Kidney epithelial cell (primary cell): ENCODE results near the gene CHM. TPM values are rescaled to one million over a fixed set of nuclear protein-coding genes. Genes with fewer than 3 reads are reported as not detected.
"Not testable (repeated sequence)": the region's sequence is repeated elsewhere in the genome, so short reads cannot be mapped to it uniquely, and the experiment has no call there.

Experiments used
- DNase-seq: peaks from one replicate; pipeline ENCODE4 v3.0.0-alpha.2; 2010; ENCODE audit warnings: low read depth
- H3K27me3 ChIP-seq: 2 replicates; pipeline ENCODE4 v1.6.0; 2011; ENCODE audit warnings: low read length; ENCODE audit not compliant: control insufficient read depth, insufficient read depth
- H3K36me3 ChIP-seq: 2 replicates; pipeline ENCODE4 v1.5.1; 2011; ENCODE audit warnings: low read length; ENCODE audit not compliant: control insufficient read depth, insufficient read depth
- H3K4me3 ChIP-seq: 2 replicates; pipeline ENCODE4 v1.5.1; 2011; ENCODE audit warnings: low read depth, mild to moderate bottlenecking, control low read depth, low read length
- total RNA-seq: library from RNA; depleted of rRNA; stranded (reverse); fragments of >200 nt; gene quantifications from 2 replicates; pipeline ENCODE4 v1.2.3, GENCODE V29; 2015
- TF ChIP-seq, protein P1 (sequence below): IDR thresholded peaks from 2 replicates; pipeline ENCODE4 v1.5.1; 2011; ENCODE audit warnings: mild to moderate bottlenecking, moderate library complexity, low read length, control low read depth, inconsistent platforms; ENCODE audit not compliant: insufficient read depth, poor library complexity, severe bottlenecking

CHM gene
- total RNA-seq, 1 donor from 2014 or later = 24.8 TPM

DNA sequence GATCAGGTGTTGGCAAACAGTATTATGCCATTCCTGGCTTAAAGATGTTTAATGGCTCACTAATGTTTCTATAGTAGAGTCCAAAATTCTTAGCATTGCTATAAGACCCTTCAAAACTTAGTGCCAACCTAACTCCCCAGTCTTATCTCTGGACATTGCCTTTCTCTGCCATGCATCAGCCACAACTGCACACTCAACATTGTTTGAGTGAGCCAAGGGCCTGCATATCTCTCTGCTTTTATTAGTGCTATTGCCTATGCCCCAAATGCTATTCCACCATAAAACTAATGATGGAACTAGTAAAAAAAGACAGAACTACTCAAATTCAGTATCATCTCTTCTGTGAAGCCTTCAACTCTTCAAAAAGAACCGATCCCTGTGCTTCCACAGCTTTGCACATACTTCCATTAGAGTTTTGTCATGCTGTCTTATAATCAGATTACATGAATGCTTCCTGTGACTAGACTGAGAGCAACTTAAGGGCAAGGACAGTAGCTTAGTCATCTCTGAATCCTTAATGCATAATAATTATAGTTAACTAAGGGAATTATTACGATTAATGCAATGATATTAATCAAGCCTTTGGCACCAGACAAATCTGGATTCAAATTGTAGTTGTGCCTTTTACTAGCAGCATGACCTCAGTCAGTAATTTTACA lies 53.7 kb downstream of the CHM start:
- H3K4me3 ChIP-seq = no peak overlapping the region

DNA sequence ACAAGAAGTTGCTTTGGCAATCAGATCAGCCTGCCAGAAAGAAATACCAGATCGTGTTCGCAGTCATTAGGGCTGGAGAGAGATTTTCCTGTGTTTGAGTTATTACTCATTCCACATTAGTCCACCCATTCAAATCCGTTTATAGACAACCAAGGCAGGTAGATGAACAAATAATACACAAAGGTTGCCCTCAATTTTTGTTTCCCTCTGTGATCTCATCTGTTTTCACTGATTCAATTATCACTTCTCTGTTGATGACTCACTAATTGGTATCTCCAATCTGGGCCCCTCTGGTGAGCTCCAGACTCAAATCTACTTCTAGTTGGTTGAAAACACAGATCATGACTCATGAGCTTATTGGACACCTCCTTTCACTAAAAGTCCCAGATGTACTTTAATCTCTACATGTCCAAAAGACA lies 54.5 kb downstream of the CHM start:
- TF ChIP-seq, protein P1, sequence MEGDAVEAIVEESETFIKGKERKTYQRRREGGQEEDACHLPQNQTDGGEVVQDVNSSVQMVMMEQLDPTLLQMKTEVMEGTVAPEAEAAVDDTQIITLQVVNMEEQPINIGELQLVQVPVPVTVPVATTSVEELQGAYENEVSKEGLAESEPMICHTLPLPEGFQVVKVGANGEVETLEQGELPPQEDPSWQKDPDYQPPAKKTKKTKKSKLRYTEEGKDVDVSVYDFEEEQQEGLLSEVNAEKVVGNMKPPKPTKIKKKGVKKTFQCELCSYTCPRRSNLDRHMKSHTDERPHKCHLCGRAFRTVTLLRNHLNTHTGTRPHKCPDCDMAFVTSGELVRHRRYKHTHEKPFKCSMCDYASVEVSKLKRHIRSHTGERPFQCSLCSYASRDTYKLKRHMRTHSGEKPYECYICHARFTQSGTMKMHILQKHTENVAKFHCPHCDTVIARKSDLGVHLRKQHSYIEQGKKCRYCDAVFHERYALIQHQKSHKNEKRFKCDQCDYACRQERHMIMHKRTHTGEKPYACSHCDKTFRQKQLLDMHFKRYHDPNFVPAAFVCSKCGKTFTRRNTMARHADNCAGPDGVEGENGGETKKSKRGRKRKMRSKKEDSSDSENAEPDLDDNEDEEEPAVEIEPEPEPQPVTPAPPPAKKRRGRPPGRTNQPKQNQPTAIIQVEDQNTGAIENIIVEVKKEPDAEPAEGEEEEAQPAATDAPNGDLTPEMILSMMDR = no peak
- Histone ChIP-seq H3K27me3 (no peaks in the 10 kb centered on the region), H3K36me3 (no peaks in the 10 kb centered on the region), H3K4me3 (no peak overlapping the region)
- DNase-seq = no peak

More for the DNA sequence above, 53.7 kb downstream of the CHM start:
- Histone ChIP-seq H3K27me3 (no peaks in the 10 kb centered on the region), H3K36me3 (no peaks in the 10 kb centered on the region)
- TF ChIP-seq, protein P1 = no peak
- no peak for DNase-seq

DNA sequence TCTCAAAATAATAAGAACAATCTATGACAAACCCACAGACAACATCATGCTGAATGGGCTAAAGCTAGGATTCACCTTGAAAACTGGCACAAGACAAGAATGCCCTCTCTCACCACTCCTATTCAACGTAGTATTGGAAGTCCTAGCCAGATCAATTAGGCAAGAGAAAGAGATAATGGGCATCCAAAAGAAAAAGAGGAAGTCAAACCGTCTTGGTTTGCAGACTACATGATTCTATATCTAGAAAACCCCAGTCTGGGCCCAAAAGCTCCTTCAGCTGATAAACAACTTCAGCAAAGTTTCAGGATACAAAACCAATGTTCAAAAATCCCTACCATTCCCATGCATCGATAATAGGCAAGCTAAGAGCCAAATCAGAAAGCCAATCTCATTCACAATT lies 59.0 kb downstream of the CHM start:
- DNase-seq = no peak
- TF ChIP-seq, protein P1 = no peak
- Histone ChIP-seq H3K27me3 (no peaks in the 10 kb centered on the region), H3K36me3 (no peaks in the 10 kb centered on the region), H3K4me3 (no peak overlapping the region)

DNA sequence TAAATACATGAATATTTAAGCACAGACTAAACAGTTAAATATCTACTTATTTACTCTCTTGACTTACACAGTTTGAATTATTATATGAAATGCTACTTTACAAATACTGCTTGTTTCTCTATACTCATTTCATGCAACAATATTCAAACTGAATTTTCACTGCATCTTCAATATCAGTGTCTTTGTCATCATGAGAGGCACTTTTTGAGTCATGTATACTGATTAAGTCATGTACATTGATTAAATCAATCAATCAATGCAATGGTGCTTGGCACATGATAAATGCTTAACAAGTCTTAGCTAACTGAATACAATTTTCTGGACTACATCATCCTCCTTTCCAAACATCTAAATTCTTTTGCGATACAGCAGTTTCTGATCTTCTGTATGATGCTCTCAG lies 67.1 kb downstream of the CHM start:
- Histone ChIP-seq H3K4me3 (no peak overlapping the region), H3K36me3 (no peaks in the 10 kb centered on the region), H3K27me3 (no peaks in the 10 kb centered on the region)
- TF ChIP-seq, protein P1 = no peak
- DNase-seq = no peak

DNA sequence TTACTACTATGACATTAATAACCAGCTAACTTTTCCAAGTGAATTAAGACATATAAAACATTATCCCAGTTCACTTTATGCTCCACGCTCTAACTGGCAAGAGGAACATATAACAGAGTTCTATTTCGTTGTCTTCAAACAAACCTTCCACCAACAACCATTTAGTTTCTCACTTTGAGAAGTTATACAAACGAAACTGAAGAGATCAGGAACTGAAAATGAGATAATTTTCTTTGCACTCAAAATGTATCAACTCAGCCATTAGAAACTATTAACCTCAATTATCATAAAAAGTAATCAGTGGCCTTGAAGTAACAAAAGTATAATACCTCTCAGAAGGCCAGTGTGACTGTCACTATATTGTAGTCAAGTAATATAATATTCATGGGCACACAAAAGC lies 70.1 kb downstream of the CHM start:
- H3K4me3 ChIP-seq = no peak overlapping the region
- TF ChIP-seq, protein P1 = no peak
- no peak for DNase-seq

DNA sequence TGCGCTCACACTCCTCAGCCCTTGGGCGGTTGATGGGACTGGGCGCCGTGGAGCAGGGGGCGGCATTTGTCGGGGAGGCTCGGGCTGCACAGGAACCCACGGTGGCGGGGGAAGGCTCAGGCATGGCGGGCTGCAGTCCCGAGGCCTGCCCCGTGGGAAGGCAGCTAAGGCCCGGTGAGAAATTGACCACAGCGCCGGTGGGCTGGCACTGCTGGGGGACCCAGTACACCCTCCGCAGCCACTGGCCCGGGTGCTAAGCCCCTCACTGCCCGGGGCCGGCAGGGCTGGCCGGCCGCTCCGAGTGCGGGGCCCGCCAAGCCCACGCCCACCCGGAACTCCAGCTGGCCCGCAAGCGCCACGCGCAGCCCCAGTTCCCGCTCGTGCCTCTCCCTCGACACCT lies 75.0 kb downstream of the CHM start:
- not testable (repeated sequence) for H3K36me3 ChIP-seq, H3K27me3 ChIP-seq, H3K4me3 ChIP-seq, DNase-seq

More for the DNA sequence above, 70.1 kb downstream of the CHM start:
- Histone ChIP-seq H3K36me3 (no peaks in the 10 kb centered on the region), H3K27me3 (no peaks in the 10 kb centered on the region)
